Measurements from ENCODE around the gene TNNC1. TPM values are rescaled to one million over a fixed set of nuclear protein-coding genes. Genes with fewer than 3 reads are reported as not detected.
A peak's percentile ranks its signal among the peaks of the same experiment; 100 is the strongest.

The TNNC1 gene
- total RNA-seq, 3 donors from 2014 or later (not counting 1 experiment from before 2014, with no cell fraction given), result 1.1 to 1.2 TPM; not detected in 1

DNA sequence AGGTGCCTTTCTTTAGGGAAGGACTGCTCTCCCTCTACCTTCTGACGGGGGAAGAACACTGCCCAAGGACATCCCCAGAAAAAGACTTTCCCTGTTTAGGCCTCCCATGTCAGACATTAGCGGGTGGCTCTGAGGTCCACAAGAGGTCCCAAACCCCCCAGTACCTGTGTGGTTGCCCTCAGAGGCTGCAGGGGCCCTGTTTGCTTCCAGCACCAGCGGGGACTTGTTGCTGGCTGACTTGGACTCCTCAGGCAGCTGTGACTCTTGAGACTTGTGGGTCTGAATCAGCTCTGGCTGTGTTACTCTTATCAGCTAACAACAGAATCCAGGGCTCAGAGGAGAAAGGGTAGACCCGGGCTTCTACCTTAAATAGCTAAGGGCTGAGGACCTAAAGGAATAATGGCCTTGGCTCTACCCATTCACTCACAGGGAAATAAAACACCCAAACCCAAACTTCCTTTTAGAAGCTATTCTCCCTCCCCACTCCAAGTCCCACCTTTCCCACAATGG lies 48.2 kb downstream of the TNNC1 start:
- TF ChIP-seq, protein P1, sequence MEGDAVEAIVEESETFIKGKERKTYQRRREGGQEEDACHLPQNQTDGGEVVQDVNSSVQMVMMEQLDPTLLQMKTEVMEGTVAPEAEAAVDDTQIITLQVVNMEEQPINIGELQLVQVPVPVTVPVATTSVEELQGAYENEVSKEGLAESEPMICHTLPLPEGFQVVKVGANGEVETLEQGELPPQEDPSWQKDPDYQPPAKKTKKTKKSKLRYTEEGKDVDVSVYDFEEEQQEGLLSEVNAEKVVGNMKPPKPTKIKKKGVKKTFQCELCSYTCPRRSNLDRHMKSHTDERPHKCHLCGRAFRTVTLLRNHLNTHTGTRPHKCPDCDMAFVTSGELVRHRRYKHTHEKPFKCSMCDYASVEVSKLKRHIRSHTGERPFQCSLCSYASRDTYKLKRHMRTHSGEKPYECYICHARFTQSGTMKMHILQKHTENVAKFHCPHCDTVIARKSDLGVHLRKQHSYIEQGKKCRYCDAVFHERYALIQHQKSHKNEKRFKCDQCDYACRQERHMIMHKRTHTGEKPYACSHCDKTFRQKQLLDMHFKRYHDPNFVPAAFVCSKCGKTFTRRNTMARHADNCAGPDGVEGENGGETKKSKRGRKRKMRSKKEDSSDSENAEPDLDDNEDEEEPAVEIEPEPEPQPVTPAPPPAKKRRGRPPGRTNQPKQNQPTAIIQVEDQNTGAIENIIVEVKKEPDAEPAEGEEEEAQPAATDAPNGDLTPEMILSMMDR (IDR thresholded peaks at IDR 0.05), result no peak
- intact Hi-C loops (cut with micrococcal nuclease), result no loop called here
- DNase-seq, result no peak
- no peaks in the 10 kb centered on the region for H3K27me3 ChIP-seq (ENCODE audit: control insufficient read depth, insufficient read depth, low read length)
- no peaks in the 10 kb centered on the region for H3K36me3 Mint-ChIP-seq
- H3K27ac ChIP-seq (ENCODE audit: low read length), result no peak overlapping the region
- ATAC-seq, result no peak
- 89% methylated on average over 4 of the region's 4 CpGs for WGBS (ENCODE audit: insufficient coverage)
- no peaks in the 10 kb centered on the region for H3K9me3 Mint-ChIP-seq
- no peaks in the 10 kb centered on the region for H3K9me3 ChIP-seq (ENCODE audit: control insufficient read depth, insufficient read depth, low read length)
- peaks cover 71% of the 10 kb centered on the region for H3K36me3 ChIP-seq (ENCODE audit: control insufficient read depth, insufficient read depth, low read length)
- no peak overlapping the region for H3K4me3 ChIP-seq (ENCODE audit: low read length)
- no peaks in the 10 kb centered on the region for H3K27me3 Mint-ChIP-seq (ENCODE audit: low read depth in 2 of 2)
- H3K4me1 Mint-ChIP-seq, result peaks cover 18 to 22% of the 10 kb centered on the region in 2 donors
- H3K27ac Mint-ChIP-seq, result peak overlapping the region in 1 of 2 donors; percentile 18
- H3K4me1 ChIP-seq (ENCODE audit: control insufficient read depth, insufficient read depth, low read length), result peaks cover 22% of the 10 kb centered on the region
- H3K4me3 Mint-ChIP-seq, result no peak overlapping the region

DNA sequence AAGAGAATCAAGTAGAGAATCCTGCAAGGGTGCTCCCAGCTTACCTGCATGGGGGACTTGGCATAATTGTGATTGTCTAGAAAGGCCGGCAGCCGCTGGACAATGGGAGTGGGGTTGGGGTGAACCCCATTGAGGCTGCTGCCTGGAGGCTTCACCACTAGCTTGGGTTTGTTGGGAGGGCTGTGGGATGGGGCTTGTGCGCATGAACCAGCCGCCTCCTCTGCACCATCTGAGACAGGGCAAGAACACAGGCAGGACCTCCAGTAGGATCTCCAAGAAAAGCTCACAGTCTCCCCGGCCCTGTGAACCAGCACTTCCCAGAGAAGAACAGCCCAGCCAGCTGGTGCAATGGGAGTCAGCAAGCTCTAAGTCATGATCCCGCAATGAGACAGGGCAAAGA lies 48.8 kb downstream of the TNNC1 start:
- H3K27ac ChIP-seq (ENCODE audit: low read length), result no peak overlapping the region
- H3K27ac Mint-ChIP-seq, result peak overlapping the region in 1 of 2 donors; percentile 18
- no peaks in the 10 kb centered on the region for H3K27me3 Mint-ChIP-seq (ENCODE audit: low read depth in 2 of 2)
- 92% methylated on average over 6 of the region's 6 CpGs for WGBS (ENCODE audit: insufficient coverage)
- H3K36me3 ChIP-seq (ENCODE audit: control insufficient read depth, insufficient read depth, low read length), result peaks cover 77% of the 10 kb centered on the region
- H3K4me3 Mint-ChIP-seq, result no peak overlapping the region
- H3K36me3 Mint-ChIP-seq, result no peaks in the 10 kb centered on the region
- no peaks in the 10 kb centered on the region for H3K9me3 ChIP-seq (ENCODE audit: control insufficient read depth, insufficient read depth, low read length)
- ATAC-seq (no peak), DNase-seq (no peak)
- peaks cover 22% of the 10 kb centered on the region for H3K4me1 ChIP-seq (ENCODE audit: control insufficient read depth, insufficient read depth, low read length)
- TF ChIP-seq, protein P1 (IDR thresholded peaks at IDR 0.05), result no peak
- no peaks in the 10 kb centered on the region for H3K9me3 Mint-ChIP-seq
- no peak overlapping the region for H3K4me3 ChIP-seq (ENCODE audit: low read length)
- no peaks in the 10 kb centered on the region for H3K27me3 ChIP-seq (ENCODE audit: control insufficient read depth, insufficient read depth, low read length)
- peaks cover 16 to 27% of the 10 kb centered on the region in 2 donors for H3K4me1 Mint-ChIP-seq
- intact Hi-C loops (cut with micrococcal nuclease), result no loop called here

- no peak overlapping the region for H3K4me3 ChIP-seq (ENCODE audit: low read length)
- Mint-ChIP-seq H3K27me3 (ENCODE audit: low read depth in 2 of 2) (no peaks in the 10 kb centered on the region), H3K27ac (no peak overlapping the region), H3K4me1 (peaks cover 16 to 27% of the 10 kb centered on the region in 2 donors), H3K9me3 (no peaks in the 10 kb centered on the region), H3K4me3 (no peak overlapping the region), H3K36me3 (no peaks in the 10 kb centered on the region)
- intact Hi-C loops (cut with micrococcal nuclease), result no loop called here
- ATAC-seq, result no peak
- TF ChIP-seq, protein P1 (IDR thresholded peaks at IDR 0.05), result no peak
- H3K27me3 ChIP-seq (ENCODE audit: control insufficient read depth, insufficient read depth, low read length), result no peaks in the 10 kb centered on the region
- no peaks in the 10 kb centered on the region for H3K9me3 ChIP-seq (ENCODE audit: control insufficient read depth, insufficient read depth, low read length)
- H3K36me3 ChIP-seq (ENCODE audit: control insufficient read depth, insufficient read depth, low read length), result peaks cover 77% of the 10 kb centered on the region
- H3K4me1 ChIP-seq (ENCODE audit: control insufficient read depth, insufficient read depth, low read length), result peaks cover 19% of the 10 kb centered on the region
- H3K27ac ChIP-seq (ENCODE audit: low read length), result no peak overlapping the region
- WGBS (ENCODE audit: insufficient coverage), result 95% methylated on average over 10 of the region's 10 CpGs
- DNase-seq, result no peak
Observed at GRCh38 chr3:52404391-52404790, 49.5 kb downstream of the TNNC1 start.

DNA sequence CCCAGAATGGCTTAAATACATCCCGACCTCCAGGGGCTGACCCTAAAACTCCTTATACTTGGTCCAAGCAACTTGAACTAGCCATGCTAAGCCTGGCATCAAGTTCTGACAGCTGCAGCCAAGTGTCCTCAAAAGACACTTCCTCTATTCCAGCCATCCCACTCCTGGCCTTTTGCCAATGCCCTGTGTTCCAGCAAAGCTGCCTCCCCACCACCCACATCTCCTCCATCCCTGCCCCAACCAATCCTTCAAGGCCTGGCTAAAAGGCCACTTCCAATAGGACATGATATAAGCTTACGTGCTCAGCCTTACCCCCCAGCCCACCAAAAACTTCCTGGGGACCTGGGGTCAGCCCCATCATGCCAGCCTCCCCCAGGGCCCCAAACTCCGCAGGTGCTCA lies 49.9 kb downstream of the TNNC1 start:
- H3K27me3 Mint-ChIP-seq (ENCODE audit: low read depth in 2 of 2), result no peaks in the 10 kb centered on the region
- no peaks in the 10 kb centered on the region for H3K36me3 Mint-ChIP-seq
- DNase-seq (no peak), ATAC-seq (no peak)
- no peak overlapping the region for H3K4me3 ChIP-seq (ENCODE audit: low read length)
- intact Hi-C loops (cut with micrococcal nuclease), result no loop called here
- no peaks in the 10 kb centered on the region for H3K9me3 Mint-ChIP-seq
- no peak overlapping the region for H3K27ac ChIP-seq (ENCODE audit: low read length)
- 96% methylated on average over 3 of the region's 3 CpGs for WGBS (ENCODE audit: insufficient coverage)
- TF ChIP-seq, protein P1 (IDR thresholded peaks at IDR 0.05), result no peak
- no peaks in the 10 kb centered on the region for H3K27me3 ChIP-seq (ENCODE audit: control insufficient read depth, insufficient read depth, low read length)
- H3K27ac Mint-ChIP-seq, result no peak overlapping the region
- H3K9me3 ChIP-seq (ENCODE audit: control insufficient read depth, insufficient read depth, low read length), result no peaks in the 10 kb centered on the region
- H3K4me1 ChIP-seq (ENCODE audit: control insufficient read depth, insufficient read depth, low read length), result peaks cover 15% of the 10 kb centered on the region
- no peak overlapping the region for H3K4me3 Mint-ChIP-seq
- peaks cover 77% of the 10 kb centered on the region for H3K36me3 ChIP-seq (ENCODE audit: control insufficient read depth, insufficient read depth, low read length)
- peaks cover 12 to 22% of the 10 kb centered on the region in 2 donors for H3K4me1 Mint-ChIP-seq

Measured in natural killer cell (primary cell).